PC-9 (cell line): ENCODE results near the gene TRIM44.

Experiments used
- EZH2 ChIP-seq: fragments of 200-600 bp; sonication (generic); IDR thresholded peaks from 2 replicates; pipeline ENCODE4 v1.8.0; 2017; ENCODE audit warnings: antibody characterized with exemption, low read depth
- TF ChIP-seq, protein P1 (sequence below): fragments of 200-600 bp; sonication (generic); conservative IDR thresholded peaks from 2 replicates; pipeline ENCODE4 v1.6.1; 2017; ENCODE audit warnings: mixed run types, antibody characterized with exemption, mild to moderate bottlenecking, moderate library complexity

GRCh38 chr11:35852056-35852455, 189.5 kb downstream of the TRIM44 start:
- no peak for TF ChIP-seq EZH2
- TF ChIP-seq, protein P1, sequence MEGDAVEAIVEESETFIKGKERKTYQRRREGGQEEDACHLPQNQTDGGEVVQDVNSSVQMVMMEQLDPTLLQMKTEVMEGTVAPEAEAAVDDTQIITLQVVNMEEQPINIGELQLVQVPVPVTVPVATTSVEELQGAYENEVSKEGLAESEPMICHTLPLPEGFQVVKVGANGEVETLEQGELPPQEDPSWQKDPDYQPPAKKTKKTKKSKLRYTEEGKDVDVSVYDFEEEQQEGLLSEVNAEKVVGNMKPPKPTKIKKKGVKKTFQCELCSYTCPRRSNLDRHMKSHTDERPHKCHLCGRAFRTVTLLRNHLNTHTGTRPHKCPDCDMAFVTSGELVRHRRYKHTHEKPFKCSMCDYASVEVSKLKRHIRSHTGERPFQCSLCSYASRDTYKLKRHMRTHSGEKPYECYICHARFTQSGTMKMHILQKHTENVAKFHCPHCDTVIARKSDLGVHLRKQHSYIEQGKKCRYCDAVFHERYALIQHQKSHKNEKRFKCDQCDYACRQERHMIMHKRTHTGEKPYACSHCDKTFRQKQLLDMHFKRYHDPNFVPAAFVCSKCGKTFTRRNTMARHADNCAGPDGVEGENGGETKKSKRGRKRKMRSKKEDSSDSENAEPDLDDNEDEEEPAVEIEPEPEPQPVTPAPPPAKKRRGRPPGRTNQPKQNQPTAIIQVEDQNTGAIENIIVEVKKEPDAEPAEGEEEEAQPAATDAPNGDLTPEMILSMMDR, result no peak
